CD4-positive, alpha-beta T cell (primary cell): Measurements from ENCODE around the gene ANKRD65. TPM values are rescaled to one million over a fixed set of nuclear protein-coding genes. Genes with fewer than 3 reads are reported as not detected.

Experiments
- ATAC-seq: fragments of 200-7000 bp; cut with Tn5 transposase; one replicate; pipeline ENCODE4 v1.10.0; 2022; ENCODE audit warnings: mild to moderate bottlenecking; ENCODE audit not compliant: poor library complexity
- CTCF ChIA-PET: fragments of 350-600 bp; sonication (Branson Sonifier 250); formaldehyde crosslinking; loops from one replicate; lab custom pipeline; 2021; ENCODE audit warnings: antibody characterized with exemption, inconsistent platforms; lab: Charles Lee
- POLR2A ChIA-PET: fragments of 350-600 bp; sonication (Branson Sonifier 250); formaldehyde crosslinking; loops from one replicate; lab custom pipeline; 2021; ENCODE audit warnings: antibody characterized with exemption, inconsistent platforms; lab: Charles Lee
- DNase-seq, 14 experiments: peaks; one replicate each; pipeline ENCODE4 v3.0.0-alpha.2; 2013 to 2020; ENCODE audit warnings: mixed read lengths in 2 of 14
- H3K27ac ChIP-seq, 2 donors: one replicate each; pipeline versions ENCODE4 v1.5.1 to v1.7.0; 2013; ENCODE audit warnings: low read length in 2 of 2, low read depth in 1 of 2, mild to moderate bottlenecking in 1 of 2
- H3K27me3 ChIP-seq, 2 experiments: 1 replicate in 1 of 2; 2 replicates in 1 of 2; pipeline versions ENCODE4 v1.6.1 to v1.7.0; 2013; ENCODE audit warnings: low read length in 2 of 2, control low read depth in 1 of 2, mild to moderate bottlenecking in 1 of 2, moderate library complexity in 1 of 2; ENCODE audit not compliant: insufficient read depth in 2 of 2, control insufficient read depth in 1 of 2
- H3K36me3 ChIP-seq: one replicate; pipeline ENCODE4 v1.6.1; 2013; ENCODE audit warnings: low read length, control low read depth; ENCODE audit not compliant: insufficient read depth
- H3K4me1 ChIP-seq: one replicate; pipeline ENCODE4 v1.6.1; 2013; ENCODE audit warnings: low read length, control low read depth; ENCODE audit not compliant: insufficient read depth
- H3K4me3 ChIP-seq: one replicate; pipeline ENCODE4 v1.5.1; 2013; ENCODE audit warnings: mild to moderate bottlenecking, low read length, moderate library complexity
- H3K9me3 ChIP-seq, 2 experiments: 1 replicate in 1 of 2; 2 replicates in 1 of 2; pipeline versions ENCODE4 v1.6.1 to v1.7.0; 2013; ENCODE audit warnings: low read length in 2 of 2, mild to moderate bottlenecking in 2 of 2, control low read depth in 1 of 2, moderate library complexity in 1 of 2; ENCODE audit not compliant: control insufficient read depth in 1 of 2, insufficient read depth in 1 of 2
- H3K27ac Mint-ChIP-seq: one replicate; pipeline ENCODE4 v1.8.0; 2020; ENCODE audit warnings: mixed read lengths
- H3K27me3 Mint-ChIP-seq: one replicate; pipeline ENCODE4 v1.8.0; 2021; ENCODE audit warnings: mixed read lengths
- H3K36me3 Mint-ChIP-seq: one replicate; pipeline ENCODE4 v1.8.0; 2021; ENCODE audit warnings: low read depth, mixed read lengths
- H3K4me1 Mint-ChIP-seq: one replicate; pipeline ENCODE4 v1.8.0; 2021; ENCODE audit warnings: low read depth, mixed read lengths
- H3K4me3 Mint-ChIP-seq: one replicate; pipeline ENCODE4 v1.8.0; 2020; ENCODE audit warnings: mild to moderate bottlenecking, mixed read lengths
- H3K9me3 Mint-ChIP-seq: one replicate; pipeline ENCODE4 v1.8.0; 2020; ENCODE audit warnings: mixed read lengths
- CTCF ChIP-seq: fragments of 200-600 bp; IDR thresholded peaks from one replicate; pipeline ENCODE4 v1.8.0; 2022; ENCODE audit warnings: antibody characterized with exemption, mild to moderate bottlenecking
- intact Hi-C, 2 experiments: fragments of 100-400 bp; cut with DNase I in 1 of 2; cut with micrococcal nuclease in 1 of 2; formaldehyde crosslinking; loops; one replicate each; pipeline versions ENCODE4 v1.15.1 to v1.9.0; 2023 to 2025; cut with DNase I, micrococcal nuclease
- total RNA-seq, 174 experiments: library from RNA in 2 of 174; stranded (reverse) in 2 of 174; gene quantifications; one replicate each; pipeline ENCODE4 v1.2.3 and lab custom pipeline; 2021 to 2026

Gene ANKRD65
- total RNA-seq, 2 experiments from 2014 or later: not detected

- no peak for TF ChIP-seq CTCF
- no peak for ATAC-seq
- ChIA-PET CTCF (no interaction called here), POLR2A (no interaction called here)
- peak in 1 of 14 experiments; percentile 16 for DNase-seq
- Histone ChIP-seq H3K9me3 (peaks cover 0 to 8% of the 10 kb centered on the region in 2 experiments), H3K36me3 (no peaks in the 10 kb centered on the region), H3K27ac (no peak overlapping the region), H3K4me3 (no peak overlapping the region), H3K27me3 (peaks cover 35 to 39% of the 10 kb centered on the region in 2 experiments), H3K4me1 (peaks cover 4% of the 10 kb centered on the region)
- no peak overlapping the region for H3K4me3 Mint-ChIP-seq
- H3K36me3 Mint-ChIP-seq: no peaks in the 10 kb centered on the region
- no peak overlapping the region for H3K27ac Mint-ChIP-seq
- peaks cover 50% of the 10 kb centered on the region for H3K27me3 Mint-ChIP-seq
- no peaks in the 10 kb centered on the region for H3K4me1 Mint-ChIP-seq
- no peaks in the 10 kb centered on the region for H3K9me3 Mint-ChIP-seq
- intact Hi-C loops: no loop called here
Observed at GRCh38 chr1:1425426-1425752, 4.3 kb upstream of the ANKRD65 start.

GRCh38 chr1:1424707-1425106 lies 3.6 kb upstream of the ANKRD65 start:
- Mint-ChIP-seq H3K4me3 (no peak overlapping the region), H3K9me3 (no peaks in the 10 kb centered on the region), H3K27me3 (peaks cover 45% of the 10 kb centered on the region), H3K4me1 (no peaks in the 10 kb centered on the region), H3K27ac (no peak overlapping the region), H3K36me3 (no peaks in the 10 kb centered on the region)
- TF ChIP-seq CTCF: no peak
- POLR2A ChIA-PET: no interaction called here
- DNase-seq (no peak), ATAC-seq (no peak)
- Histone ChIP-seq H3K4me1 (peaks cover 4% of the 10 kb centered on the region), H3K4me3 (no peak overlapping the region), H3K27ac (no peak overlapping the region), H3K27me3 (peaks cover 29 to 39% of the 10 kb centered on the region in 2 experiments), H3K36me3 (no peaks in the 10 kb centered on the region), H3K9me3 (peaks cover 0 to 8% of the 10 kb centered on the region in 2 experiments)
- intact Hi-C loops: no loop called here
- CTCF ChIA-PET: no interaction called here

- no peaks in the 10 kb centered on the region for H3K9me3 Mint-ChIP-seq
- intact Hi-C loops: no loop called here
- H3K27ac Mint-ChIP-seq: no peak overlapping the region
- H3K9me3 ChIP-seq: peaks cover 0 to 8% of the 10 kb centered on the region in 2 experiments
- H3K4me1 Mint-ChIP-seq: no peaks in the 10 kb centered on the region
- ChIA-PET POLR2A (no interaction called here), CTCF (no interaction called here)
- H3K4me3 ChIP-seq: no peak overlapping the region
- H3K36me3 ChIP-seq: no peaks in the 10 kb centered on the region
- no peaks in the 10 kb centered on the region for H3K36me3 Mint-ChIP-seq
- H3K27ac ChIP-seq: no peak overlapping the region
- no peak overlapping the region for H3K4me3 Mint-ChIP-seq
- no peak for TF ChIP-seq CTCF
- peaks cover 38% of the 10 kb centered on the region for H3K27me3 Mint-ChIP-seq
- DNase-seq: no peak
- peaks cover 4% of the 10 kb centered on the region for H3K4me1 ChIP-seq
- no peak for ATAC-seq
- H3K27me3 ChIP-seq: peaks cover 25 to 32% of the 10 kb centered on the region in 2 experiments
Observed at GRCh38 chr1:1423245-1423597, 2.1 kb upstream of the ANKRD65 start.
